Endothelial cell of umbilical vein (primary cell): ENCODE data around the gene PLIN5. TPM values are rescaled to one million over a fixed set of nuclear protein-coding genes. Genes with fewer than 3 reads are reported as not detected.

Experiments
- BruUV-seq: library from RNA; stranded (reverse); fragments of 400-500 nt; replicated peaks from 2 replicates; lab custom pipeline; 2021; lab: Mats Ljungman, UMichigan
- CTCF ChIA-PET: fragments of 300-600, 350-600 bp; sonication (Branson Sonifier 250); formaldehyde crosslinking; loops from one replicate; lab custom pipeline; 2021; ENCODE audit warnings: antibody characterized with exemption, inconsistent platforms; lab: Charles Lee
- POLR2A ChIA-PET: fragments of 300-600, 350-600 bp; sonication (Branson Sonifier 250); formaldehyde crosslinking; loops from one replicate; lab custom pipeline; 2021; ENCODE audit warnings: antibody characterized with exemption, inconsistent platforms; lab: Charles Lee
- DNase-seq: peaks from one replicate; pipeline ENCODE4 v3.0.0-alpha.2; 2011; ENCODE audit warnings: low read depth, low spot score
- FAIRE-seq: peaks from 2 replicates; lab custom pipeline; 2011; peaks lifted over from hg19 to GRCh38; lab: Jason Lieb, UNC
- H2AFZ ChIP-seq: 2 replicates; pipeline ENCODE4 v1.6.0; 2012; ENCODE audit warnings: low read depth, low read length, control low read depth, inconsistent platforms
- H3K27ac ChIP-seq: 2 replicates; pipeline ENCODE4 v1.5.1; 2011; ENCODE audit warnings: low read depth, mild to moderate bottlenecking, control low read depth, low read length, moderate library complexity; ENCODE audit not compliant: insufficient read depth
- H3K27me3 ChIP-seq, 2 experiments: 2 replicates each; pipeline versions ENCODE4 v1.6.0 to v1.6.1; 2011; ENCODE audit warnings: low read length in 2 of 2, mixed read lengths in 1 of 2; ENCODE audit not compliant: control insufficient read depth in 2 of 2, insufficient read depth in 2 of 2
- H3K36me3 ChIP-seq, 2 experiments: 2 replicates in 1 of 2; 3 replicates in 1 of 2; pipeline ENCODE4 v1.5.1; 2011; ENCODE audit warnings: low read length in 2 of 2, mild to moderate bottlenecking in 1 of 2, moderate library complexity in 1 of 2; ENCODE audit not compliant: control insufficient read depth in 2 of 2, insufficient read depth in 2 of 2; ENCODE audit errors: extremely low read depth in 1 of 2
- H3K4me1 ChIP-seq: 3 replicates; pipeline ENCODE4 v1.5.1; 2011; ENCODE audit warnings: mild to moderate bottlenecking, low read length; ENCODE audit not compliant: control insufficient read depth, insufficient read depth; ENCODE audit errors: extremely low read depth
- H3K4me2 ChIP-seq: 2 replicates; pipeline ENCODE4 v1.6.1; 2011; ENCODE audit warnings: low read length, control low read depth, mixed read lengths; ENCODE audit not compliant: insufficient read depth
- H3K4me3 ChIP-seq, 3 experiments: fragments of 200-600 bp in 1 of 3; sonication (generic), shearing (Covaris generic) in 1 of 3; replicated peaks in 1 of 3; 2 replicates each; pipeline ENCODE4 v1.5.1; 2011 to 2016; ENCODE audit warnings: control low read depth in 3 of 3, low read length in 3 of 3, mild to moderate bottlenecking in 2 of 3, inconsistent platforms in 1 of 3, low read depth in 1 of 3, moderate library complexity in 1 of 3; ENCODE audit not compliant: insufficient read depth in 1 of 3
- H3K79me2 ChIP-seq: 2 replicates; pipeline ENCODE4 v1.6.0; 2012; ENCODE audit warnings: low read length, inconsistent platforms; ENCODE audit not compliant: control insufficient read depth, insufficient read depth
- H3K9ac ChIP-seq: replicated peaks from 2 replicates; pipeline ENCODE3; 2011; ENCODE audit warnings: low read length, control low read depth; ENCODE audit not compliant: insufficient read depth; ENCODE audit errors: extremely low read depth
- H3K9me1 ChIP-seq: replicated peaks from 3 replicates; pipeline ENCODE4 v1.6.0; 2011; ENCODE audit warnings: mild to moderate bottlenecking, low read length; ENCODE audit not compliant: control insufficient read depth, insufficient read depth; ENCODE audit errors: extremely low read depth
- H3K9me3 ChIP-seq: replicated peaks from 2 replicates; pipeline ENCODE4 v1.5.1; 2012; ENCODE audit warnings: low read length, inconsistent platforms; ENCODE audit not compliant: control insufficient read depth, insufficient read depth
- H4K20me1 ChIP-seq: replicated peaks from 2 replicates; pipeline ENCODE3; 2011; ENCODE audit warnings: mild to moderate bottlenecking, low read length; ENCODE audit not compliant: control insufficient read depth, insufficient read depth; ENCODE audit errors: extremely low read depth
- CTCF ChIP-seq, 2 donors: IDR thresholded peaks; 1 replicate in 1 of 2; 2 replicates in 1 of 2; pipeline ENCODE4 v1.5.1; 2011; ENCODE audit warnings: low read length in 2 of 2, mild to moderate bottlenecking in 2 of 2, moderate library complexity in 2 of 2, control low read depth in 1 of 2, inconsistent platforms in 1 of 2, low read depth in 1 of 2; ENCODE audit not compliant: insufficient read depth in 1 of 2; ENCODE audit errors: extremely low read depth in 1 of 2
- EZH2 ChIP-seq: IDR thresholded peaks from 2 replicates; pipeline ENCODE4 v1.6.1; 2012; ENCODE audit warnings: borderline replicate concordance, low read depth, mild to moderate bottlenecking, moderate library complexity, low read length, inconsistent platforms; ENCODE audit not compliant: severe bottlenecking
- FOS ChIP-seq: IDR thresholded peaks from 2 replicates; pipeline ENCODE4 v1.6.1; 2011; ENCODE audit warnings: mild to moderate bottlenecking, low read length, moderate library complexity, borderline replicate concordance; ENCODE audit not compliant: insufficient read depth
- GATA2 ChIP-seq: IDR thresholded peaks from 2 replicates; pipeline ENCODE4 v1.7.0; 2011; ENCODE audit warnings: low read depth, mild to moderate bottlenecking, moderate library complexity, mixed read lengths, low read length; ENCODE audit not compliant: insufficient read length, insufficient read depth
- JUN ChIP-seq: IDR thresholded peaks from 2 replicates; pipeline ENCODE4 v1.6.1; 2011; ENCODE audit warnings: borderline replicate concordance, low read depth; ENCODE audit not compliant: insufficient read length, insufficient read depth
- MAX ChIP-seq: IDR thresholded peaks from 2 replicates; pipeline ENCODE4 v1.6.1; 2011; ENCODE audit not compliant: insufficient read depth, insufficient read length
- MYC ChIP-seq: IDR thresholded peaks from one replicate; pipeline ENCODE4 v1.6.1; 2011; ENCODE audit warnings: mild to moderate bottlenecking, low read depth, low read length
- POLR2A ChIP-seq: IDR thresholded peaks from 2 replicates; pipeline ENCODE4 v1.6.1; 2012; ENCODE audit warnings: low read depth, mild to moderate bottlenecking, control low read depth, low read length
- POLR2AphosphoS5 ChIP-seq: IDR thresholded peaks from 2 replicates; pipeline ENCODE4 v1.6.1; 2012; ENCODE audit warnings: low read depth, mild to moderate bottlenecking, control low read depth, low read length, moderate library complexity; ENCODE audit not compliant: insufficient read depth
- dilution Hi-C: fragments of 300-500 bp; cut with MboI; formaldehyde crosslinking; loops from one replicate; pipeline ENCODE4 v1.15.0; 2019; ENCODE audit warnings: low sequenced_read_pairs; ENCODE audit not compliant: extremely low pct_ligation_motif_present
- intact Hi-C: fragments of 100-400 bp; cut with micrococcal nuclease; formaldehyde crosslinking; loops from one replicate; pipeline ENCODE4 v1.10.0; 2022
- polyA plus RNA-seq, 4 experiments: library from polyadenylated mRNA; depleted of rRNA in 3 of 4; stranded (reverse) in 3 of 4; unstranded in 1 of 4; fragments of >200 nt; gene quantifications; 2 replicates each; pipeline versions ENCODE4 v1.2.1 to v1.2.3, GENCODE V29; 2011 to 2012; ENCODE audit warnings: missing spikeins in 1 of 4
- total RNA-seq: library from RNA; stranded (reverse); gene quantifications from 2 replicates; pipeline ENCODE4 v1.2.3, GENCODE V29; 2021

PLIN5 gene
- total and polyA plus RNA-seq, 2 donors (not counting 3 experiments of a cell fraction or from before 2014, with no cell fraction given), result 0.17 to 0.24 TPM

GRCh38 chr19:4550018-4550417 is 15.0 kb upstream of the PLIN5 start:
- dilution Hi-C loops, result no loop called here
- no peak for FAIRE-seq
- H2AFZ ChIP-seq, result no peak overlapping the region

More at GRCh38 chr19:4550018-4550417, 15.0 kb upstream of the PLIN5 start:
- POLR2A ChIA-PET, result no interaction called here
- Histone ChIP-seq H3K27me3 (no peaks in the 10 kb centered on the region), H3K4me2 (no peak overlapping the region), H3K79me2 (no peaks in the 10 kb centered on the region), H3K9me3 (no peaks in the 10 kb centered on the region), H3K27ac (no peak overlapping the region), H3K4me1 (no peaks in the 10 kb centered on the region), H3K9ac (no peak overlapping the region), H3K36me3 (peaks cover 20 to 64% of the 10 kb centered on the region in 2 experiments), H4K20me1 (no peaks in the 10 kb centered on the region), H3K9me1 (no peaks in the 10 kb centered on the region), H3K4me3 (no peak overlapping the region)
- BruUV-seq, result no TSS peak
- TF ChIP-seq EZH2 (no peak), FOS (no peak), JUN (no peak), MAX (no peak), POLR2A (no peak), GATA2 (no peak), CTCF (IDR thresholded peaks at IDR 0.05; ENCODE audit: extremely low read depth in 1 of 2, insufficient read depth in 1 of 2, low read depth in 1 of 2, low read length in 2 of 2) (no peak), MYC (no peak), POLR2AphosphoS5 (no peak)
- CTCF ChIA-PET, result interaction anchor here (1.0 kb wide), 1 partner anchor 83 kb away, joined by 4 read pairs; no protein-coding TSS in a partner anchor
- intact Hi-C loops, result no loop called here
- no peak for DNase-seq
